Measurements from ENCODE around the gene PTGER2.

Gene PTGER2

DNA sequence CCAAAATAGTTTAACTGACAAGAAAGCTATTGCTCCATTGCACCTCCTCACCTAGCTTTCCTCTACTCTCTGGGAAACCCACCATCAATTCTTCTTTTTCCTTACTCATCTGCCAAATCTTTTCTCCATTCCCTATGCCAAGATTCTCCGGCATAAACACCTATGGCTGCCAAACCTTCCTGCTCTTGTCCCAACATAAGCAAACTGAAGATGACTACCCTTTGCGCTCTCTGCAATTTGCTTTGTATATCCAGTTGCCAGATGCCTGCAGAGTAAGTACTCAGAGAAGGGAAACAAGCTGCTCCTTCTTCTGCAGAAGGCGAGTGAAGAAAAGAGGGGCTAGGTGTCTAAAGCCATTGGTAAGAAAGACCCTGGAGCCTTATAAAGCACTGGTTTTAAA is 11.5 kb downstream of the PTGER2 start:
- H3K27me3 ChIP-seq (ENCODE audit: control insufficient read depth, insufficient read depth, low read length) = no peaks in the 10 kb centered on the region
- no peak overlapping the region for H3K9ac ChIP-seq (ENCODE audit: low read length)
- no peak overlapping the region for H3K27ac ChIP-seq (ENCODE audit: low read depth, low read length)
- no peak overlapping the region for H3K4me3 ChIP-seq (ENCODE audit: low read depth, low read length)
- peaks cover 15% of the 10 kb centered on the region for H3K9me3 ChIP-seq (ENCODE audit: control insufficient read depth, insufficient read depth, low read depth, low read length)
- H3K36me3 ChIP-seq (ENCODE audit: control insufficient read depth, insufficient read depth, low read length) = no peaks in the 10 kb centered on the region
- no peaks in the 10 kb centered on the region for H3K4me1 ChIP-seq (ENCODE audit: control insufficient read depth, insufficient read depth, low read length)

DNA sequence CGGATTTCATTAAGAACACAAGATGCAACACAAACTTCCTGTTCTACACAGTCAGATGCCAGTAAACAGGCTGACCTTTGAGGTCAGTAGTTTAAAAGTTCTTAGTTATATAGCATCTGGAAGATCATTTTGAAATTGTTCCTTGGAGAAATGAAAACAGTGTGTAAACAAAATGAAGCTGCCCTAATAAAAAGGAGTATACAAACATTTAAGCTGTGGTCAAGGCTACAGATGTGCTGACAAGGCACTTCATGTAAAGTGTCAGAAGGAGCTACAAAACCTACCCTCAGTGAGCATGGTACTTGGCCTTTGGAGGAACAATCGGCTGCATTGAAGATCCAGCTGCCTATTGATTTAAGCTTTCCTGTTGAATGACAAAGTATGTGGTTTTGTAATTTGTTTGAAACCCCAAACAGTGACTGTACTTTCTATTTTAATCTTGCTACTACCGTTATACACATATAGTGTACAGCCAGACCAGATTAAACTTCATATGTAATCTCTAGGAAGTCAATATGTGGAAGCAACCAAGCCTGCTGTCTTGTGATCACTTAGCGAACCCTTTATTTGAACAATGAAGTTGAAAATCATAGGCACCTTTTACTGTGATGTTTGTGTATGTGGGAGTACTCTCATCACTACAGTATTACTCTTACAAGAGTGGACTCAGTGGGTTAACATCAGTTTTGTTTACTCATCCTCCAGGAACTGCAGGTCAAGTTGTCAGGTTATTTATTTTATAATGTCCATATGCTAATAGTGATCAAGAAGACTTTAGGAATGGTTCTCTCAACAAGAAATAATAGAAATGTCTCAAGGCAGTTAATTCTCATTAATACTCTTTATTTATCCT is 13.5 kb downstream of the PTGER2 start:
- Histone ChIP-seq H3K36me3 (ENCODE audit: control insufficient read depth, insufficient read depth, low read length) (no peaks in the 10 kb centered on the region), H3K27ac (ENCODE audit: low read depth, low read length) (no peak overlapping the region), H3K4me3 (ENCODE audit: low read depth, low read length) (no peak overlapping the region), H3K4me1 (ENCODE audit: control insufficient read depth, insufficient read depth, low read length) (no peaks in the 10 kb centered on the region), H3K9ac (ENCODE audit: low read length) (no peak overlapping the region), H3K27me3 (ENCODE audit: control insufficient read depth, insufficient read depth, low read length) (no peaks in the 10 kb centered on the region), H3K9me3 (ENCODE audit: control insufficient read depth, insufficient read depth, low read depth, low read length) (no peaks in the 10 kb centered on the region)

GRCh38 chr14:52328276-52328675 is 14.2 kb downstream of the PTGER2 start:
- Histone ChIP-seq H3K4me3 (ENCODE audit: low read depth, low read length) (no peak overlapping the region), H3K27ac (ENCODE audit: low read depth, low read length) (no peak overlapping the region), H3K9me3 (ENCODE audit: control insufficient read depth, insufficient read depth, low read depth, low read length) (no peaks in the 10 kb centered on the region), H3K27me3 (ENCODE audit: control insufficient read depth, insufficient read depth, low read length) (no peaks in the 10 kb centered on the region), H3K4me1 (ENCODE audit: control insufficient read depth, insufficient read depth, low read length) (no peaks in the 10 kb centered on the region), H3K36me3 (ENCODE audit: control insufficient read depth, insufficient read depth, low read length) (no peaks in the 10 kb centered on the region), H3K9ac (ENCODE audit: low read length) (no peak overlapping the region)

GRCh38 chr14:52329678-52330369 is 15.7 kb downstream of the PTGER2 start:
- Histone ChIP-seq H3K9me3 (ENCODE audit: control insufficient read depth, insufficient read depth, low read depth, low read length) (no peaks in the 10 kb centered on the region), H3K36me3 (ENCODE audit: control insufficient read depth, insufficient read depth, low read length) (no peaks in the 10 kb centered on the region), H3K27ac (ENCODE audit: low read depth, low read length) (no peak overlapping the region), H3K4me1 (ENCODE audit: control insufficient read depth, insufficient read depth, low read length) (peaks cover 5% of the 10 kb centered on the region; the same call in 1 of the 2 replicates), H3K27me3 (ENCODE audit: control insufficient read depth, insufficient read depth, low read length) (no peaks in the 10 kb centered on the region), H3K9ac (ENCODE audit: low read length) (no peak overlapping the region), H3K4me3 (ENCODE audit: low read depth, low read length) (no peak overlapping the region)

GRCh38 chr14:52332269-52332668 is 18.2 kb downstream of the PTGER2 start:
- no peak overlapping the region for H3K27ac ChIP-seq (ENCODE audit: low read depth, low read length)
- H3K36me3 ChIP-seq (ENCODE audit: control insufficient read depth, insufficient read depth, low read length) = no peaks in the 10 kb centered on the region
- H3K4me1 ChIP-seq (ENCODE audit: control insufficient read depth, insufficient read depth, low read length) = peaks cover 5% of the 10 kb centered on the region; the same call in 1 of the 2 replicates
- H3K27me3 ChIP-seq (ENCODE audit: control insufficient read depth, insufficient read depth, low read length) = no peaks in the 10 kb centered on the region
- no peaks in the 10 kb centered on the region for H3K9me3 ChIP-seq (ENCODE audit: control insufficient read depth, insufficient read depth, low read depth, low read length)
- H3K4me3 ChIP-seq (ENCODE audit: low read depth, low read length) = no peak overlapping the region
- no peak overlapping the region for H3K9ac ChIP-seq (ENCODE audit: low read length)

GRCh38 chr14:52333108-52333507 is 19.0 kb downstream of the PTGER2 start:
- Histone ChIP-seq H3K9ac (ENCODE audit: low read length) (no peak overlapping the region), H3K4me3 (ENCODE audit: low read depth, low read length) (no peak overlapping the region), H3K27me3 (ENCODE audit: control insufficient read depth, insufficient read depth, low read length) (no peaks in the 10 kb centered on the region), H3K27ac (ENCODE audit: low read depth, low read length) (no peak overlapping the region), H3K9me3 (ENCODE audit: control insufficient read depth, insufficient read depth, low read depth, low read length) (no peaks in the 10 kb centered on the region), H3K4me1 (ENCODE audit: control insufficient read depth, insufficient read depth, low read length) (peaks cover 5% of the 10 kb centered on the region; the same call in 1 of the 2 replicates), H3K36me3 (ENCODE audit: control insufficient read depth, insufficient read depth, low read length) (no peaks in the 10 kb centered on the region)

GRCh38 chr14:52333823-52334657 is 19.9 kb downstream of the PTGER2 start:
- no peaks in the 10 kb centered on the region for H3K36me3 ChIP-seq (ENCODE audit: control insufficient read depth, insufficient read depth, low read length)
- H3K9me3 ChIP-seq (ENCODE audit: control insufficient read depth, insufficient read depth, low read depth, low read length) = no peaks in the 10 kb centered on the region
- no peak overlapping the region for H3K27ac ChIP-seq (ENCODE audit: low read depth, low read length)
- no peak overlapping the region for H3K9ac ChIP-seq (ENCODE audit: low read length)
- H3K4me1 ChIP-seq (ENCODE audit: control insufficient read depth, insufficient read depth, low read length) = peaks cover 5% of the 10 kb centered on the region; the same call in 1 of the 2 replicates
- no peak overlapping the region for H3K4me3 ChIP-seq (ENCODE audit: low read depth, low read length)
- H3K27me3 ChIP-seq (ENCODE audit: control insufficient read depth, insufficient read depth, low read length) = no peaks in the 10 kb centered on the region

- Histone ChIP-seq H3K9ac (ENCODE audit: low read length) (no peak overlapping the region), H3K4me1 (ENCODE audit: control insufficient read depth, insufficient read depth, low read length) (peaks cover 5% of the 10 kb centered on the region; the same call in 1 of the 2 replicates), H3K4me3 (ENCODE audit: low read depth, low read length) (no peak overlapping the region), H3K27ac (ENCODE audit: low read depth, low read length) (no peak overlapping the region), H3K27me3 (ENCODE audit: control insufficient read depth, insufficient read depth, low read length) (no peaks in the 10 kb centered on the region), H3K36me3 (ENCODE audit: control insufficient read depth, insufficient read depth, low read length) (no peaks in the 10 kb centered on the region), H3K9me3 (ENCODE audit: control insufficient read depth, insufficient read depth, low read depth, low read length) (no peaks in the 10 kb centered on the region)
Observed at GRCh38 chr14:52336241-52336640, 22.1 kb downstream of the PTGER2 start.

- H3K27me3 ChIP-seq (ENCODE audit: control insufficient read depth, insufficient read depth, low read length) = no peaks in the 10 kb centered on the region
- no peaks in the 10 kb centered on the region for H3K36me3 ChIP-seq (ENCODE audit: control insufficient read depth, insufficient read depth, low read length)
- peaks cover 5% of the 10 kb centered on the region; the same call in 1 of the 2 replicates for H3K4me1 ChIP-seq (ENCODE audit: control insufficient read depth, insufficient read depth, low read length)
Observed at GRCh38 chr14:52338051-52338681, 24.1 kb downstream of the PTGER2 start.

DNA sequence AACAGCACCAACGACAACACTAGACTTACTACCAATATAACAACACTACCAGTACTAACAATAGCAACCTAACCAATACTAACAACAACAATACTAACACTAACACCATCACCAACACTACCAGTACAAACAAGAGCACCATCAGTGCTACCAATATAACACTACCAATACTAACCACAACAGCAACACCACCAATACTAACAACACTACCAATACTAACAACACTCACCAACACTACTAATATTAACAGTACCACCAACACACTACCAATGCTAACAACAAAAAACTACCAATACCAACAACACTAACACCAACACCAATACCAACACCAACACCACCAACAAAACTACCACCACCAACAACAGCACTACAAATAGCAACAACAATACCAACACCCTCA is 25.1 kb downstream of the PTGER2 start:
- no peak overlapping the region for H3K27ac ChIP-seq (ENCODE audit: low read depth, low read length)
- H3K36me3 ChIP-seq (ENCODE audit: control insufficient read depth, insufficient read depth, low read length) = no peaks in the 10 kb centered on the region
- peaks cover 2% of the 10 kb centered on the region; the same call in 1 of the 2 replicates for H3K4me1 ChIP-seq (ENCODE audit: control insufficient read depth, insufficient read depth, low read length)
- no peaks in the 10 kb centered on the region for H3K27me3 ChIP-seq (ENCODE audit: control insufficient read depth, insufficient read depth, low read length)
- H3K9ac ChIP-seq (ENCODE audit: low read length) = no peak overlapping the region
- H3K4me3 ChIP-seq (ENCODE audit: low read depth, low read length) = no peak overlapping the region
- no peaks in the 10 kb centered on the region for H3K9me3 ChIP-seq (ENCODE audit: control insufficient read depth, insufficient read depth, low read depth, low read length)

More at GRCh38 chr14:52338051-52338681, 24.1 kb downstream of the PTGER2 start:
- no peaks in the 10 kb centered on the region for H3K9me3 ChIP-seq (ENCODE audit: control insufficient read depth, insufficient read depth, low read depth, low read length)
- H3K9ac ChIP-seq (ENCODE audit: low read length) = no peak overlapping the region
- H3K4me3 ChIP-seq (ENCODE audit: low read depth, low read length) = no peak overlapping the region
- no peak overlapping the region for H3K27ac ChIP-seq (ENCODE audit: low read depth, low read length)
